ENCODE data around the gene PPP1R12A.
"Not testable (repeated sequence)": the region's sequence is repeated elsewhere in the genome, so short reads cannot be mapped to it uniquely, and the experiment has no call there.

PPP1R12A gene

DNA sequence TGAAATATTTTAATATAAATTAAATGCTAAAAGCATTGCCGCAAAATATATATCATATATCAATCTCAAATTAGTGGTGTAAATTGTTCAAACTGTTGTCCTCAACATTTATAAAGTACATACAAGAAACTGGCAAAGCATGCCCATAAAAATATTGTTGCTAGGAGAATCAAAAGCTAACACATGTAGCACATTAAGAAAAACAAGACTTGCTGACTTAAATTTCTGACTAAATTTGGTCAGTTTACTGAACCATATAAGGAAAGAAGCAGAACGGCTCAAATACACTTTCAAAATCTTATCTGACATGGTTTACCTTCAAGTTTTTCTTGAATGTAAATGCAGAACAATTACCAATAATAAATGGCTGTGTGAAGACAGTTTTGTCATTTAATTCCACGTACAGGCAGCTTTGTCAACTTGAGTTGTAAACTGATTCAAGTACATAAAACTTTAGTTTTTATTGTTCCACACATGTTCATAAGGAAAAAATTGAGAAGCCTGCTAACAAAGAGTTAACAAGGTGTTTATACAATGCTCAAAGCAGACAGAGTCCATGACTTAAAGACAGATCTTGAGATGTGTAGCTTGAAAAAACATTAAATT lies 50.4 kb downstream of the PPP1R12A start:
- TF ChIP-seq, protein P1, sequence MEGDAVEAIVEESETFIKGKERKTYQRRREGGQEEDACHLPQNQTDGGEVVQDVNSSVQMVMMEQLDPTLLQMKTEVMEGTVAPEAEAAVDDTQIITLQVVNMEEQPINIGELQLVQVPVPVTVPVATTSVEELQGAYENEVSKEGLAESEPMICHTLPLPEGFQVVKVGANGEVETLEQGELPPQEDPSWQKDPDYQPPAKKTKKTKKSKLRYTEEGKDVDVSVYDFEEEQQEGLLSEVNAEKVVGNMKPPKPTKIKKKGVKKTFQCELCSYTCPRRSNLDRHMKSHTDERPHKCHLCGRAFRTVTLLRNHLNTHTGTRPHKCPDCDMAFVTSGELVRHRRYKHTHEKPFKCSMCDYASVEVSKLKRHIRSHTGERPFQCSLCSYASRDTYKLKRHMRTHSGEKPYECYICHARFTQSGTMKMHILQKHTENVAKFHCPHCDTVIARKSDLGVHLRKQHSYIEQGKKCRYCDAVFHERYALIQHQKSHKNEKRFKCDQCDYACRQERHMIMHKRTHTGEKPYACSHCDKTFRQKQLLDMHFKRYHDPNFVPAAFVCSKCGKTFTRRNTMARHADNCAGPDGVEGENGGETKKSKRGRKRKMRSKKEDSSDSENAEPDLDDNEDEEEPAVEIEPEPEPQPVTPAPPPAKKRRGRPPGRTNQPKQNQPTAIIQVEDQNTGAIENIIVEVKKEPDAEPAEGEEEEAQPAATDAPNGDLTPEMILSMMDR (conservative IDR thresholded peaks at IDR 0.05; ENCODE audit: low read depth, low read length), result no peak
- DNase-seq (ENCODE audit: low read depth), result no peak
- H3K4me3 ChIP-seq (ENCODE audit: low read depth, low read length), result no peak overlapping the region

DNA sequence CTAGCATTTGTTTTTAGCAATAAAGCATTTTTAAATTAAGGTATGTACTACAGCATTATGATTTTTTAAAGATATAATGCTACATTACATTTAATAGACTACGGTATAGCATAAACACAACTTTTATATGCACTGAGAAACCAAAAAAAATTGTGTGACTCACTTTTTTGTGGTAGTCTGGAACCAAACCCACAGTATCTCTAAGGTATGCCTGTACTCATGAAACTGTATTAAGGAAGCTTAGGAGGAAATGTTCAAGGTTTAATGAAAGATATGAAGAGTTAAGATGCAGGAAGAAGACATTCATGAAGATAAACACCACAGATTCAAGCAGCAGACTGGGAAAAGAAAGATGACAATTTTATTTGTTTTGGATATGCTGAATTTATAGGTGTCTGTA lies 51.7 kb downstream of the PPP1R12A start:
- DNase-seq (ENCODE audit: low read depth), result peak; percentile 58
- TF ChIP-seq, protein P1 (conservative IDR thresholded peaks at IDR 0.05; ENCODE audit: low read depth, low read length), result no peak
- H3K4me3 ChIP-seq (ENCODE audit: low read depth, low read length), result no peak overlapping the region

DNA sequence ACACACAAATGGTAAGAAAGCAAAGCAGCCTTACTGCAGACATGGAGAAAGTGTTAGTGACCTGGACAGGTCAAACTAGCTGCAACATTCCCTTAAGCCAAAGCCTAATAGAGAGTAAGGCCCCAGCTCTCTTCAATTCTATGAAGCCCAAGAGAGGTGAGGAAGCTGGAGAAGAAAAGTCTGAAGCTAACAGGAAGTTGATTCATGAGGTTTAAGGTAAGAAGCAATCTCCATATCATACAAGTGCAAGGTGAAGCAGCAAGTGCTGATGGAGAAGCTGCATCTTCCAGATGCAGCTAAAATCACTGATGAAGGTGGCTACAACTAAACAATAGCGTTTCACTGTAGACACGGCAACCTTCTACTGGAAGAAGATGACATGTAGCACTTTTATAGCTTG lies 53.5 kb downstream of the PPP1R12A start:
- DNase-seq (ENCODE audit: low read depth), result no peak
- no peak overlapping the region for H3K4me3 ChIP-seq (ENCODE audit: low read depth, low read length)
- TF ChIP-seq, protein P1 (conservative IDR thresholded peaks at IDR 0.05; ENCODE audit: low read depth, low read length), result no peak

DNA sequence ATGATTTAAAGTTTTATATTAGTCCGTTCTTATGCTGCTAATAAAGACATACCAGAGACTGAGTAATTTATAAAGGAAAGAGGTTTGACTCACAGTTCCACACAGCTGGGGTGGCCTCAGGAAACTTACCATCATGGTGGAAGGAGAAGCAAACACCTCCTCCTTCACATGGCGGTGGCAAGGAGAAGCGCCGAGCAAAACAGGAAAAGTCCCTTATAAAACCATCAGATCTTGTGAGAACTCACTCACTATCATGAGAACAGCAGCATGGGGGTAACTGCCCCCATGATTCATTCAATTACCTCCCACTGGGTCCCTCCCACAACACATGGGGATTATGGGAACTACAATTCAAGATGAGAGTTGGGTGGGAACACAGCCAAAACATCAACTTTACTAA lies 56.4 kb downstream of the PPP1R12A start:
- DNase-seq (ENCODE audit: low read depth); H3K4me3 ChIP-seq (ENCODE audit: low read depth, low read length): not testable (repeated sequence)

DNA sequence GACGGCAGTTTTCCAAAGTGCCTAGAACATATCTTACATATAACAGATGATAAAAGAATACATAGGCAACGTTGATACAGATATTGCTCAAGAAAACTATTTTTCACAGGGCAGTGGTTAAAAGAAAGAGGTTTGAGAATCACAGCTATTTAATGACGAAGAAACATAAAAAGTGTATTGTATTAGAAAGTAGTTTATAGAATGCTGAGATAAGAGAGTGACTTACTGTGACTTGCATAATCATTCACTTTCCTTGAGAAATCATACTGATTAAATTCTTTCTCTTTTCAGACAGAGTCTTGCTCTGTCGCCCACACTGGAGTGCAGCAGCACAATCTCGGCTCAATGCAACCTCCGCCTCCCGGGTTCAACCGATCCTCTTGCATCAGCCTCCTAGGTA lies 57.7 kb downstream of the PPP1R12A start:
- TF ChIP-seq, protein P1 (conservative IDR thresholded peaks at IDR 0.05; ENCODE audit: low read depth, low read length), result no peak
- no peak for DNase-seq (ENCODE audit: low read depth)
- no peak overlapping the region for H3K4me3 ChIP-seq (ENCODE audit: low read depth, low read length)

DNA sequence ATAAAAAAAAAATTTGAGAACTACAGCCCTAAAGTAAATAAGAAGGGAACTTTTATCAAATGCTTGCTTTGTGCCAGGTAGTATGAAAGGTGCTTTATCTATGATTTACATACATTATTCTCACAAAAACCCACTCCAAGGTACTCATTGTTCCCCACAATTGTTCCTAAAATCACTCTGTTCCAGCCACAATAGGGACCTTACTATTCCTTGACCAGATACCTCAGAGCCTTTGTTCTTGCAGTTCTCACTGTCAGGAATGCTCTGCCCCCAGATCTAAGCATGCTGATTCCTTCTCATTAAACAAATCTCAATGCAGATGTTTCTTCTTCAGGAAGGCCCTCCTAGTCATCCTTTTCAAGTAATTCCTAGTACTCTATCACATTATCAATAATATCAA lies 60.2 kb downstream of the PPP1R12A start:
- no peak overlapping the region for H3K4me3 ChIP-seq (ENCODE audit: low read depth, low read length)
- no peak for DNase-seq (ENCODE audit: low read depth)
- TF ChIP-seq, protein P1 (conservative IDR thresholded peaks at IDR 0.05; ENCODE audit: low read depth, low read length), result no peak

DNA sequence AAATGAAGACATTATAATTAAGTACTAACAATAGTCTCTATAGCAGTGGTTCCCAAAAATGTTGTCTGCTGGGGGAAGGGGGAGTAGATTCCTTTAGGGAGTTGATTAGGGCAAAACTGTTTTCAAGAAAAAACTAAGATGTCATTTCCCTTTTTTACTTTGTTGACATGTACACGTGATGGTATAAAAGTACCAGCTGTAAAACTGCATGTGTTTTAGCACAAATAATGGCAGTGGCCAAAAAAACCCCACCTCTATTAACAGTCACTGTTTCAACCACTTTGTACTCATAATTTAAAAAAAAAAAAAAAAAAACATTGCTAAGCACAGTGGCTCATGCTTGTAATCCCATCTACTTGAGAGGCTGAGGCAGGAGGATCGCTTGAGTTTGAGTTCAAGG lies 61.7 kb downstream of the PPP1R12A start:
- no peak overlapping the region for H3K4me3 ChIP-seq (ENCODE audit: low read depth, low read length)
- TF ChIP-seq, protein P1 (conservative IDR thresholded peaks at IDR 0.05; ENCODE audit: low read depth, low read length), result no peak
- no peak for DNase-seq (ENCODE audit: low read depth)

Data from choroid plexus epithelial cell (primary cell).